ENCODE results near the gene COX17. TPM values are rescaled to one million over a fixed set of nuclear protein-coding genes. Genes with fewer than 3 reads are reported as not detected.
"Not testable (repeated sequence)": the region's sequence is repeated elsewhere in the genome, so short reads cannot be mapped to it uniquely, and the experiment has no call there.

The COX17 gene, protein sequence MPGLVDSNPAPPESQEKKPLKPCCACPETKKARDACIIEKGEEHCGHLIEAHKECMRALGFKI
- total RNA-seq, result 48.2 and 62.2 TPM in 2 replicates
- polyA plus RNA-seq (2012), result 119 TPM

DNA sequence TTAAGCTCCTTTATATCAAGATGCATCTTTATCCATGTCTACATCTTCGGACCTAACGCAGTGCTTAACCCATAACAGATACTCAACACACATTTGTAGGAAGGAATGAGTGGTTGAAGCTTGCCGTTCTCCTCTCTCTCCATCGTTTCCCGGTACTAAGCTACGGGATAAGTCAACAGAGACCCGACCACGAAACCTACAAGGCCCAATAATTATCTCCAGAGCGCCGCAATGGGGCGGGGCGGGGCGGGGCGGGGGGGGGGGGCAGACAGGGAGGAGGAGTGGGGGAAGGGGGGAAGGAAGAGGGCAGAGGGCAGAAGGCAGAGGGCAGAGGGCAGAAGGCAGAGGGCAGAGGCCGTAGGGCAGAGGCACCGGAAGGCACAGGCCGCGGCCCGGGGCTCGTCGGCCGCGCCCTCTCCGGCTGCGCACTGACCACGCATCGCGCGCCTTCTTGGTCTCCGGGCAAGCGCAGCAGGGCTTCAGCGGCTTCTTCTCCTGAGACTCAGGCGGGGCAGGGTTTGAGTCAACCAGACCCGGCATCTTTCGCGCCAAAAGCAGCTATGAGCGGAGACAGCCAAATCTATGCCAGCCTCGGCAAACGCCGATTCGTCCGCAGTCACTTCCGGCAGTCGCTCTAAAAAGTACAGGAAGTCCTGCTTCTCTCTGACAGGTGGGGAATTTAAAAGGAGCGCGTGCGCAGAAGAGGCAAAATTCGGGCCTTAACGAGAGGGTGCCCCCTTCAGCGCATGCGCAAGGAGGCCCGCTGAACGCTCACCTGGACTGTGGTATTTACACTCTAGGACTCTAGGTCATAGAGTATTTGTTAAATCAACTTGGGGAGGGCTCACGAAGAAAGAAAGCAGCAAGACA is at the start of gene COX17:
Gene COX17 (minus strand): TSS at position 636 of the 870 bp plus-strand sequence. CDS start 96 bp downstream, at position 540.
- peak; percentile 96 for DNase-seq (ENCODE audit: low read depth)

DNA sequence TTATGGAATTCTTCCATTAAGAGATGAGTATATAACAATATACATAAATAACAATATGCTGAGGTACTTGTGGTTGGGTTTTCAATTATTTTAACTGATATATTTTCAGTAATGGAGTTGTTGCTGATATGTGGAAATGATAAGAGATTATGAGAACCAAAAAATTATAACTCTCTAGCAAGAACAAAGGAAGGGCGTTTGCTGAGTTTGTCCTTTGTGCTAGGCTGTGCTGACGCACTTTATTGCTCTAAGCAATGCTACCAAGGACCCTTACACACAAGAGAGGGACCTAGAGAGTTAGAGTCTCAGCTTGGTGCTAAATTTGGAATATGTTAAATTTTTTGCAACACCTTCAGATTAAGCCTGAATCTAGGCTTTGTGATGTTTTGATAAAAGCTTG is 49.7 kb upstream of the COX17 start:
- DNase-seq (ENCODE audit: low read depth), result no peak

DNA sequence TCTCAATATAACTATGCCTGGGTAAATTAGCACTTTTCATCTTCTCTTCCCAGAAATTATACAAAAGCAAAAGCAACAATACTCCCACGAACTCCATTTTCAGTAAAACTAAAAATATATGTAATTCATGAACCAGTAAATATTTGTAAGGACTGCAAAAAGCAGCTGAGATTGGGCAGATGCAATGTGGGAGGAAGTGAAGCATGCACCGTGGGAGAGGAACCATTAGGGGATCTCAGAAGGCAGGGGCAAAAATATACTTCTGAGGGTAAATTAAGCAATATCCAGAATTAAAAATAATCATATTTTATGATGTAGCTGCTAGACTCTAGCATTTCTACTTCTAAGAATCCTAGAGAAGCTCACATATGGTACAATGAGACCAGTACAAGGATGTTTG is 45.8 kb upstream of the COX17 start:
- DNase-seq (ENCODE audit: low read depth), result no peak

DNA sequence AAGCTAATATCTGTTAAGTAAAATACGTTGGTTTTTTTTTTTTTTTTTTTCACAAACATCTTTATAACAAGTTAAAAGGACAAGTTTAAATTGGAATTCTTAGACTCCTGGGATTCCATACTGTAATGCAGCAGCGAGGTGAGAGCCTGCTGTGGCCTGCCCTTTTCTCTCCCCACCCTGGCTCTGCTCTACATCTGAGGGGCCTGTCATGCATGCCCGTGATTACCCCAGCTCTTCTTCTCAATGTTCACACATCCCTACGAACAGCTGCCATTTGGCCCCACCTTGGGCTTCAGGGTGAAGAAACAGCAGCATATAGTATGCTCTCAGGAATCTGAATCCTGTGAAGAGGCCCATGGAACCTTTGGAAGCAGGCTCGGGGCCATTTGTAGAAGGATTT is 40.3 kb upstream of the COX17 start:
- no peak for DNase-seq (ENCODE audit: low read depth)

DNA sequence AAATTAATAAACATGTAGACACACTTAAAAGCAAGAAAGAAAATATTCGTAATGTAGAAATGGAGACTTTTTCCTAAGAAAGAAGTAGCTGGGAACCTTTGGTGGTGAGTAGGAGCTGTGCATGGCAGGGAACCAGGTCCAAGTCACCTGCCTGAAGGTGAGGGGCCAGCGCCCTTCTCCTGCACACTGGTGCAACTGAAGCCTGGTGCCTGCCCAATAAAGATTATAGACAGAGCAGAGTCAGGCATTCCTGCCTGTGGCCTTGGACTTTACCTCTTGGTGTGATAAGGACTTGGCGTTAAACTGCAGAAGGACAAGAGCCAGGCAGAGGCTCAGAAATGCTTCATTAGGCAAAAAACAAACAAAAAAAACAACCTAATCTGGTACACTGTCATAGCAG is 39.8 kb upstream of the COX17 start:
- DNase-seq (ENCODE audit: low read depth), result no peak

DNA sequence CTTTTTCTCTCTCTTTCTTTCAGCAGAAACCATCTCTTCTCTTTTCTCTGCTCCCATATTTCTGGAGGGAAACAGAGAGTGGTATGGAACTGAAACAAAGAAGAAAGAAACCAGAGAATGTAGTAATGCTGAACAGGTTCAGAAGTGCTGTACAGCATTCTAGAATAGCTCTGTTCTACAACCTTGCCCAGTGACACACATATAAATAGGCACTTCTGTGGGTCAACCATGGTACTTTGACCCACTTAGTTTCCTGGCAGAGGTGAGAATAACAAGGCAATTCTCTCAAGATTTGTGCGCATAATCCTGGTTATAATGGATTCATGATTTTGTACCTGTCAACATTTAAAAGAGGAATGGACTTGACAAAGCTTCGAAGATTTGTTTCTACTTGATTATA is 37.9 kb upstream of the COX17 start:
- no peak for DNase-seq (ENCODE audit: low read depth)

DNA sequence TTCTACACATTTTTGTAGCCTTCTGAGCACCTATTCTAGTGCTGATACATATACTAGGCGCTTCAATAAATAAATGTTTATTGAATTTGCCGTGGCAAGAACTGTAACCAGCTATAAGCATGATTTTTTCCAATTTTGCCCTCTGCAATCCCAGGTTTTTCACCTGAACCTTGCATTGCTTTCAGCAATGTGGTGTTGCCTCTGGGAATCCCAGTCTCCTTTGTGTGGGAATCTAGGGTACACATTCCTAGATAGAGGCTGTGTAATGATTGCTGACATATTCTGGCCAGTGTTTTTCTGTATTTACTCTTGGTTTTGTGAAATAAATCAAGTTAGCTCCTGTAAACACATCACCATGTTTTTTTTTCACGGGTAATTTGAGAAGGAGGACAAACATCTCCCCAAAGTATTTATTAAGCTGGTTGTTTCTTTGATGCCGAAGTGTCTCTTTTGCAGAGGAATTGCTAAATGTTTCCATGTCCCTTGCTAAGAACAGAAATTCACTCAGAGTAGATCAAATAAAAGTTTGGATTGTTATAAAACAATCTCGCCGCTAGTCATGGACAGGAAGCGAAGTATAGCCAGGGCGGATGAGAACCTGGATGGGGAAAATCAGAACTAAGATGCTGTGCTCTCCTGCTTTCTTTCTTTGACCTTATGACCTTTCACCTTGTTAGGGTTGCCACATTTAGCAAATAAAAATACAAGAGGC is 26.8 kb upstream of the COX17 start:
- DNase-seq (ENCODE audit: low read depth), result no peak

DNA sequence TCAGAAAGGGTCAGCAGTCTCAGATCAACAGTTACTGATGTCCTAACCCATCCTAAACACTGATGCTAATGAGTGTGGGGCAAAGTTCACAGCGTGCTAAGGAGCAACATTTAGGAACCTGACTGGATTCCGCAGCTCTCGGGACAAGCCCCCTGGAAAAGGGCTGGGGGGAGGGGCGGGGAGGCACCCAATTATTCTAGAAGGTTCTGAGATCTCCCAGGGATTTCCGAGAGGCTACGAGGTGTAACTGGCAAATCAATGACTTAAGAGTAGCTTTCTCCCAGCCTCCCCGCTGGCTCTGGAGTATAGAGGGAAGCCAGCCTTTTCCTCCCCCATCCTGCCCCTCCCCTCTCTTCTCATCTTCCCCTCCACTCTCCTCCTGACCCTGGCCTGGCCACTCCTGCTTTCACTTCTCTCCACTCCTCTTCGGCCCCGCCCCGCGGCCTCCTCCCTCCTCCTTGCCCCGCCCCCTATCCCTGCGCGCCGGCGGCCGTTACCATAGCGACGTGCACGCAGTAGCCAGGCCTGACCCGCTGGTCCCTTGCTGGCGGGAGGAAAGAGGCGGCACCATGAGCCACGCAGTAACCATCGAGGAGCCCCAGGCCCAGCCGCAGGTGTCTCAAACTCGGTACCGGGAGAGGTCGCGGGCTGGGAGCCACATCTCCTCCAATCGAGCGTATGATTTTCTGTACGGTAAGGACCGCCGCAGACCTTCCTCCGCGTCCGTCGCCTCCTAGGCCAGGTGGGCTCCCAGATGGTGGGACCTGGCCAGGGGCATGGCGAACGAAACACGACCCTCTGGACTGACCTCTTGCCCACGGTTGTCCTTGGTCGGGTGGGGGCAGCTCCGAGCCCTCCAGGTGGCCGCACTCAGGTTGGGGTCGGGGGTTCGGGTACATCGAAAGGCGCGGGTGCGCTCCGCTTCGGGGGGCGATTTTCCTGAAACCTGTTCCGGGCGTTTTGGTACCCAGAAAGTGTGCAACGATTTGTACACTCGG is 25.6 kb upstream of the COX17 start, which contains the start of gene CFAP91:
Gene CFAP91 (plus strand): TSS at position 493 of the 998 bp plus-strand sequence. CDS start 77 bp downstream, at position 570.
- peak; percentile 90 for DNase-seq (ENCODE audit: low read depth)

DNA sequence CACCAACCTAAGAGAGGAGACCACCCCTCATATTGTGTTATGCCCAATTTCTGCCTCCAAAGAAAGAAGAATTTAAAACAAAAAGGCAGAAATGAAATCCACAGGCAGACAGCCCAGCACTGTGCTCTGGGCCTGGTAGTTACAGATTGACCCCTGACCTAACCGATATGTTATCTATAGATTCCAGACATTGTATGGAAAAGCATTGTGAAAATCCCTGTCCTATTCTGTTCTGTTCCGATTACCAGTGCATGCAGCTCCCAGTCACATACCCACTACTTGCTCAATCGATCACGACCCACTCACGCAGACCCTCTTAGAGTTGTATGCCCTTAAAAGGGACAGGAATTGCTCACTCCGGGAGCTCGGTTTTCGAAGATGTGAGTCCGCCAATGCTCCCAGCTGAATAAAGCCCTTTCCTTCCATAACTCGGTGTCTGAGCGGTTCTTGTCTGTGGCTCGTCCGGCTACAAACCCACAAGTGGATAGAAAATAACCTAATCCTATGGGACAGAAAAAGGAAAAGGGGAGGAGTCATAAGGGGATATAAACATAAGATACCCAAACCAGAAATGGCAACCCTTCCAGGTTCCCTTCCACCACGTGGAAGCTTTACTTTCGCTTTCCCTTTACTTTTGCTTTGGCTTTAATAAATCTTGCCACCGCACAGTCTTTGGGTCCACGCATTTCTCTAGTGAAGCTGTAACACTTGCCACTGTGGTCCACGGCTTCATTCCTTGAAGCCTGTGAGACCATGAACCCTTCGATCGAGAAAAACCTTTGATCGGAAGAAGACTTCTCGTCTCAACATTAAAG is 23.9 kb upstream of the COX17 start:
- DNase-seq (ENCODE audit: low read depth), result no peak

DNA sequence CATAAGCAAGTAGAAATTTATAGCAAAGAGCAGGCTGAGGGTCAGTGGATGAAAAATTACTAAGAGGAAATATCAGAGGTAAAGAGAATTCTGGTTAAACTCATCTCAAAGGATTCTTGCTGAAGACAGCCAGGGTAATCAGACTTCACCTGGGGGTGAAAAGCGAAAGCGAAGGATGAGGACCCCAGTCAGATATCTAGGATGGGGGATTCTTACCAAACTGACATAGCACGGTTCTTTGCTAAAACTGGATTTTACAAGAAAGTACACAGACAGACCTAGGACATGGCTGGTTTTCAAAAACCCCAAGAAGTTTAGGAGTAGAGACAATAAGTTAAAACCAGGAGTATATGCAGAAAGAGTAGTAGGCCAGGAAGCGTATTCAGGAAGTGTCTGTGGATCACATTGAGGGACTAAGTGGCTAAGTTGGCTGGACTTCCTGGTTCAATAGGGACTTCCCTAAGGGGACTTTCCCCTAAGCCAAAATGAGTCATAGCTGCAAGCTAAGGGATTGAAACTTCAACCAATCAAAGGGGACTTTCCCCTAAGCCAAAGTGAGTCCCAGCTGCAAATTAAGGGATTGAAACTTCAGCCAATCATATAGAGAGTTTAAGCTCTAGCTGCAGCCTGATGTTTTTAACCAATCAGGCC is 23.2 kb upstream of the COX17 start:
- DNase-seq (ENCODE audit: low read depth), result no peak

DNA sequence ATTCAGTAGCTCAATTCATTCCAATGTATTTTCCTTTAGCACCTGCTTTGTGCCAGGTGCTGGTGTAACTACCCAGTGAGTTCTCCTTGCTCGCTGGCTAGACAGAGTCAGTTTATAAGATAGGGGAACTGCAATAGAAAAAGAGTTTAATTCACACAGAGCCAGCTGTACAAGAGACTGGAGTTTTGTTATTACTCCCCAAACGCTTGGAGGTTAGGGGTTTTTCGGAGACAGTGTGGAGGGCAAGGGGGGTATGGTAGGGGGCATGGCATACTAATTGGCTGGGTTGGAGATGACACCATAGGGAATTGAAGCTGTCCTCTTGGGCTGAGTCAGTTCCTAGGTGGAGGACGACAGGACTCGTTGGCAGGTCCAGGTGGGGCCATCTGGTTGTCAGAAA is 20.2 kb upstream of the COX17 start:
- DNase-seq (ENCODE audit: low read depth), result no peak

DNA sequence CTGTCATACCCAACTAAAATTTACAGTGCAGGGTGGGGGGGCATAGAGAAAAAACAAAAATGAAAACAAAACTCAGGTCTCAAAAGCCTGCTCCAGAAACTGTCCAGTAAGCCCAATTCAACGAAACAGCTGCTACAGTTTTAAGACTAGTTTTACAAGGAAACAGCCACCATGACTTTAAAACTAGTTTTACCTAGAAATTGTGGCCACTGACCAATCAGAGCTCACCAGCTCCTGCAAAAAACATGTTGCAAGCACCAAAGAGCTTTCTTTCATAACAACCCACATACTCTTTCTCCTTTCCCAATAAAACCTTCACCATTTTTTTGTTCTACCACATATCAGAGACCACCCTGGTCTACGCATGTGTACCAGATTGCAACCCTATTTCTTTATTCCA is 18.3 kb upstream of the COX17 start:
- no peak for DNase-seq (ENCODE audit: low read depth)

DNA sequence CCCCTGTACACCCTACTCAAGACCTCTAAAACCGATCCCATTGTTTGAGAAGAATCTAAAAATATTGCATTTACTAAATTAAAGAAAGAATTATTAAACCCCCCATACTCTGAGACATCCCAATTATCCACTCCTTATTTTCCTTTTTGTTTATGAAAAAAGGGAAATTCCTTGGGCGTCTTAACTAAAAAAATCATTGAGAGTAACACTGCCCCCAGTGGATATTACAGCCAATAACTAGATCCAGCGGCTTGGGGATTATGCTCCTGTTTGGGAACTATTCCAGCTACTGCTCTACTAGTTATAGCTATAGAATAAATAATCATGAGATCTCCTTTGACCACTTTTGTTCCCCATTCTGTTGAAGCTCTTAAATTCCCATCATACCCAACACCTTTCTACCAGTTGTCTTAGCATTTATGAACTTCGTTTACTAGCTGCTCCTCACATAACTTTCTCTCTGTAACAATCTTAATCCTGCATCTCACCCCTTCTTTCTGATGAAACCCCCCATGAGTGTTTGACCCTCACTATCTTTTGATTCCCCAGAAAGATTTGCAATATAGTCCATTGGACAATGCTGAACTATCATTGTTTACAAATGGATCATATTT is 12.9 kb upstream of the COX17 start:
- peak; percentile 19 for DNase-seq (ENCODE audit: low read depth)

DNA sequence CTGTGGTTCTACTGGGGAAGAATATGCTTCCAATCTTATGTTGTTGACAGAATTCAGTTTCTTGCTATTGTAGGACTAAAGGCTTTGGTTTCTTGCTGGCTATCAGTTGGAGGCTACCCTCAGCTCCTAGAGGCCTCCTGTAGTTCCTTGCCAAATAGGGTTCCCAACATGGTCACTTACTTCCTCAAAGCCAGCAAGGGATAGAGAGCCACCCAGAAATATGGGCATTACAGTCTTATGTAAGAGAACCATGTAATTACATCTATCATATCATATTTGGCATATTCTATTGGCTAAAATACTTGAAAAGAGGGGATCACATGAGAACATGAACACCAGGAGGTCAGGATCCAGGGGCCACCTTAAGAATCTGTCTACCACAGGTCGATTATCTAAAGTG is 6.2 kb upstream of the COX17 start:
- DNase-seq (ENCODE audit: low read depth), result no peak

DNA sequence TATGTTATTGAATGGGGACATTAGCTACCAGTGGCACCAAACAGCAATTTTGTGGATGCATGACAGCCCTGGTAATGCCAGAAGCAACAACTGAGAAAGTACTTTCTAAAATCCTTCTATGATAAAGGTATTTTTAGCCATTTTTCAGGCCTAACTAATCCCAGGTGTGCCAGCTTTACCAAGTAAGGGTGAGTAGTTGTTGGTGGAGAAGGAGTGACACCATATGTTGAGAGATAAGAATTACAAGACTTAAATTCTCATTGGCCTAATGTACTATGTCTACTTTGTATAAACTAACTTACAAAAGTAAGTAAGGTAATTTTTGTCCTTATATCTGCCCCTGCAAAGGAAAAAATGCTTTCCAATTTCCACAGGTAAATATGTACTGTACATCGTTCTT is 4.1 kb upstream of the COX17 start:
- DNase-seq (ENCODE audit: low read depth), result peak; percentile 55

DNA sequence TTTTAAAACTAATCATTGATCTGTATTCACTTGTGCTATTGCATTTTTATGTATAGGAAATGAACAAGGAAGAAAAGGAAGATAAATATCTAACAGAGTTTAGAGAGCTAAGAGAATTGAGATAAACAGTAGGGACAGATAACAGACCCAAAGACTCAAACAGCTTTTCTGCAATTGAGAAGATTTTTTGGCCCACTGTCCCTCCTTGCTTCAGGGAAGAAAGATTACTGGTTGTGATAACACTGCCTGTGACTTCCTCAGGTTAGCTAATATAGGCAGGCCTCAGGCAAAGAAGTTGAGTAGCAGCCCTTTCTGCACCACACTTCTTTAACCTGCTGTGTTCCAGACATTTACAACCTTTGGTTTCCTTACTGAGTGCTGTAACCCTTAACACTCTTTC is 2.7 kb upstream of the COX17 start:
- no peak for DNase-seq (ENCODE audit: low read depth)

DNA sequence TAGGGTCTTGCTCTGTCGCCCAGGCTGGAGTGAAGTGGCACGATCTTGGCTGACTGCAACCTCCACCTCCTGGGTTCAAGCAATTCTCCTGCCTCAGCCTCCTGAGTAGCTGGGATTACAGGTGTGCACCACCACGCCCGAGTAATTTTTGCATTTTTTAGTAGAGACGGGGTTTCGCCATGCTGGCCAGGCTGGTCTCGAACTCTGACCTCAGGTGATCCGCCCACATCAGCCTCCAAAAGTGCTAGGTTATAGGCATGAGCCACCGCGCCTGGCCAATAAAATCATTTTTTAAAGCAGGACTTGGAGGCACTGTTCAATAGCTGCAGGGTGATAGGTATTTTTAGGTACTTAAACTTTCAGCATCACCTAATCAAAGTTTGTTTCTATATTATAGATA is 1.0 kb upstream of the COX17 start:
- DNase-seq (ENCODE audit: low read depth), result not testable (repeated sequence)

DNA sequence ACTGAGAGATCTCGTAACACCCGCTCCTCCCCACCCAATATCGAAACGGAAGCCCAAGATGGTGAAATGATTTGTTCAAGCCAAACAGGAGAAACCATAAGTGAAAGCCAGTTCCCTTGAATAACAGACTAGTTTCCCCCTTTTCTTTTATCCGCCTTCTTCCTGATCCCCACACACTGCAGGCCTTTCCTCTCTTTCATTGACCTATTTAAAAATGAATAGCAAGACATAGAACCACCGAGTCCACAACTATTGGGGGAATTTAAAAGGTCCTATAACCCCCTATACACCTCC is 382 bp upstream of the COX17 start:
- no peak for DNase-seq (ENCODE audit: low read depth)

DNA sequence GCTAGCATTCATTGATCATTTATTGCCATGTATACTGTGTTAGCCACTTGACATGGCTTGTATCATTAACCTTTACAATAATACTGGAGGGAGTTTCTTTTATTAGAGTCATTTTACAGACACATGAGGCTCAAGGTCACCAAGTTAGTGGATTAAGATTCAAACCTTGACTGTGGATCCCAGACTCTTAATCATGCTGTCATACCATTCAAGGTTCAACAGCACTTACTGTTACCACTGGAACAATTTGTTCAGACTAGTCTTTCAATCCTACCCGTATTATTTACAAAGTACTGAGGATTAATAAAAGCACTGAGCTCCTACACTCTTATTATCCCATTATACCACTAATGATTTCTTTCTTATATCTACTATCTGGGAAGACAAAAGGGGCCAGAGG is 1.2 kb downstream of the COX17 start:
- DNase-seq (ENCODE audit: low read depth), result no peak

Measured in myocyte (in vitro differentiated cells).